Measurements from ENCODE around the gene EIF4B.

EIF4B gene

DNA sequence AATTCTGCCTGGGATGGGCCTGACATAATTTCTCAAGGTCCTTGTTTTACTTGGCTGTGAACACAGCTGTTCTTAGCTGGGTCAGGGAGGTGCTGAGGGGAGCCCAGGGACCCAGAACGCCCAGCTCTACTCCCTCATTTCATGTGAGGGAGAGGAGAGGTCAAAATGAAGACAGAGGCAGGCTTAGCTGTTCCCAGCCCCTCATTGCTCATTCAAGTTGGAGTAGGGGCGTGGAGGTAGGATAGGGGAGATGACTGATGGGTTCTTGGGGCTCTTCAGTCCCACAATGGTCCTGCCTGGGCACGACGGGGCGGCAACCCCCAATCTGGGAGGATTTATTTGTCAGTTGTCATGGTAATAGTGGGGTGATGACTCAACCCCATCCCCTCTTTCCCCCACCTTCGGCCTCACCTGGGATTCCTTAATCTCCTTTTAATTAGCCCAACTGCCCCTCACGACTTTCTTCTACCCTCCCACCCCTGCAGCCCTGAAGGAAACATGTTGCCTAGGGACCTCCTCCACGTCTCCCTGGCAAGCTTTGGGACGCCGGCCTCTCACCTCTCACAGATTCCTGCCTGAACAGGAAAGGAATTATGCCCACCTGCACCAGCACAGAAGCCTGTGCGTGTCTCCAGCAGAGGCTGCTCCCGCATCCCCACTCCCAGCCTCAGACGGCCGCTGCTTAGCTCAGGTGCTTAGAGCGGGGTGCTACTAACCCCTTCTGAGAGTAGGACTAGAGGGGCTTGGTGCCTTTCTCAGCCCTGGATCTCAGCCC, 62.7 kb downstream of the EIF4B start:
- DNase-seq (ENCODE audit: extremely low read depth in 1 of 2, low read depth in 1 of 2) = no peak

- no peak for DNase-seq (ENCODE audit: extremely low read depth in 1 of 2, low read depth in 1 of 2)
Measured at GRCh38 chr12:53069621-53070410, 63.6 kb downstream of the EIF4B start.

DNA sequence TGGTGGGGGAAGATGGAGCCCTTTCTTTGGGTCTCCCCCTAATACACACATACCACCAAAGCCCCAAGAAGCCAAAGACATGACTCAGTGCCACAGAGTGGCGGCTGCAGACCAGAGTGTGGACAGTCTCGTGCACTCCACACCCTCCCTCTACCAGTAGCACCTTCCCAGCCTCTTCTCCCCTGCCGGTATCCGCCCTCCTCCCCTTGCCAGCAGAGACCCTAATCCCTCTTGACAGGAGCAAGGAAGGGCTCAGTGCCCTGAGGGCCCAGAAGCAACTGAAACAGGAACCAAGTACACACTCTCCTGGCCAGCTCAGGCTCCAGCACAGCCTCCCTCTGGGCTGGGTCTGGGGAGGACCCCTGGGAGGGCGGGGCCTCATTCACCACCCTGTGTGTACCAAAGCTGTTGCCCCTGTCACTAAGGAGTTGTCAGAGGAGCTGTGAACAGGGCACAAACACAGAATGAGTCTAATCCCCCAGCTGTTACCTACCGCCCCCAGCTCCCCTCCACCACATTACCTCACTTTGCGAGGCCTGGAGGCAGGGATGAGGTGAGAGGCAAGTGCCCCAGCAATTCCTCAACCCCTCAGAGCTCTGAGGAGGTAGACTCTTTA, 64.7 kb downstream of the EIF4B start:
- no peak for DNase-seq (ENCODE audit: extremely low read depth in 1 of 2, low read depth in 1 of 2)

DNA sequence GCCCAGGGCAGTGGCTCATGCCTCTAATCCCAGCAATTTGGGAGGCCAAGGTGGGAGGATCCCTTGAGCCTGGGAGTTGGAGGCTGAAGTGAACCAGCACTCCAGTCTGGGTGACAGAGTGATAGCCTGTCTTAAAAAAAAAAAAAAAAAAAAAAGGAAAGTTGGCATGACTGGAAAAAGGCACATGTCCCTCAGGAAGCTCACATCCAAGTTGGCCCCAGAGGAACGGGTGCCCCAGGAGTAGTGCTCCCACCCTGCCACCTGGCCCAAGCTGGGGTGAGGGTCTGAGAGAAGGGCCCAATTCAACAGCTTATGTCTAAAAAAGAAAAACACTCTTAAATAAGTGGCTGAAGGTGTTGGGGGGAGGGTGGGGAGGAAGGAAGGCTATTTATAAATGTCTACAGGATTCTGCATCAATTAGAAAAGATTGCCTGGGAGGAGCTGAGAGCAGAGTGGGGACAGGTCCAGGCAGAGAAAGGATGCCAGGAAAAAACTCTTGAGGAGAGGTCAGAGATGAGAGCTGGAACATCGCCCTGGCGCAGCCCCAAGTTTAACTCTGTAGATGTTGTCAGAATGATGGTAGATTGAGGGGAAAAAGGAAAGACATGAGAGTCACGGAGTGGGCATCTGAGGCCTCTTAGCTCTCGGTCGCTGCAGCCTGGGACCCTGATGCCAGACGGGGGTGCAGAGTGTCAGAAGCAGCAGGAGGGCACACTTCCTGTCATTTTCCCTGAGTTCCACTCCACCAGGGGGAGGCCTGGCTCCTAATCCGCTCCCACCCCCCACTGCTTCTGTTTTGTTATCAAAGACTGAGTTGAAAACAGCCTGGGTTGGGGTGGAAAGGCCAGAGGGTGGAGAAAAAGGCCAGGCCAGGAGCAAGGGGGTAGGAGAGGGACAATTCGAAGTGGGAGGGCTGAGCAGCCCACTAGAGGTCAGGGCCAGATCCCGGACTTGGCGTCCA, 65.6 kb downstream of the EIF4B start:
- DNase-seq (ENCODE audit: extremely low read depth in 1 of 2, low read depth in 1 of 2) = no peak

DNA sequence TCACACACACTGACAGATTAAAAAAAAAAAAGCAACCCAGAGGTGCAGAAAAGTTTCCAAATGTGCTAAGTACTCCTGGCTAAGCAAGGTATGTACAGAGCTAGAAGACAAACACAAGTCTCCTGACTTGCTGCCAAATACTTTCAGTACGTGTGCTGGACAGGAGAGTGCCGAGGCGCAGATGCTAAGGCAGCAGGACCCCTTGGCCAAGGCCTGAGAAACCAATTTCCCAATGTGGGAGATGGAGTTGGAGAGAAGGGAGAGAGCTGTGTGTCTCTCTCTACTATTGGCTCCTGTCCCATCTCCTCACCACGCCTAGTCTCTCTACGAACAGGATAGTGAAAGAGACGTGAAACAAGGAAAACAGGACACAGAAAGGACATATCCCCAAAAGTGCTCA, 67.6 kb downstream of the EIF4B start:
- no peak for DNase-seq (ENCODE audit: extremely low read depth in 1 of 2, low read depth in 1 of 2)

DNA sequence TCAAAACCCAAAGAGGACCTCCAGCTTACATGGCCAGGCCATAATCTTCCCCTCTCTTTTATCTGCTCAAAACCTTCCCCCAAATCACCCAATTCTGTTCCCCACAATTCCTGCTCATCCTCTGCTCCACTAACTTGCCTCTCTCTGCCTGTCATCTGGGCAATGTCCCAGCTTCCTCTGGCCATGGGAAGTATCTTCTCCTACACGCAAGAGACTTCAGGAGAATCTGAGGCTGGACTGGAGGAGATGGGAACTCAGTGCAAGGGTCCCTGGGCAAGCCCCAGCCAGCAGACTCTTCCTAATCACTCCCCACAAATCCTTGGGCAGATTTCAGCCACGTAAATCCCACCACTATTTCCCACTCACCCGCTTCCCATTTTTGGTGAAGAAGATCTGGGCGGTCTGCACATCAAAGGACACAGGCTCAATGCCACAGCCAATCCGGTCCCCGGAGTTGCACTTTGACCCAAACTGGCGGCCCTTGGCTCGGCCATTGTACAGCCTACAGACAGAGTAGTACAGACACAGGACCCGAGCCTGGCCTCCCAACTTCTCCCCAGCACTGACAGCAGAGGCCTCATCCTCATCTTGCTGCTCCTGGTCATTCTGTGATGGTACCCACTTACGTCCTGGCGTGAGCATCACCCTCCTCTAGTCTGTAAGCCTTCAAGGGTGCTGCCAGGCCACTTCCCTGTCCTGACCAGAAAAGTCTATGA, 68.2 kb downstream of the EIF4B start:
- no peak for DNase-seq (ENCODE audit: extremely low read depth in 1 of 2, low read depth in 1 of 2)

GRCh38 chr12:53074999-53075370, 68.7 kb downstream of the EIF4B start:
- no peak for DNase-seq (ENCODE audit: extremely low read depth in 1 of 2, low read depth in 1 of 2)

- no peak for DNase-seq (ENCODE audit: extremely low read depth in 1 of 2, low read depth in 1 of 2)
Measured at GRCh38 chr12:53076461-53076860, 70.2 kb downstream of the EIF4B start.

GRCh38 chr12:53077030-53077429, 70.8 kb downstream of the EIF4B start:
- DNase-seq (ENCODE audit: extremely low read depth in 1 of 2, low read depth in 1 of 2) = no peak

GRCh38 chr12:53078425-53079225, 72.4 kb downstream of the EIF4B start:
- DNase-seq (ENCODE audit: extremely low read depth in 1 of 2, low read depth in 1 of 2) = no peak

- DNase-seq (ENCODE audit: extremely low read depth in 1 of 2, low read depth in 1 of 2) = peak; percentile 93 to 94
Measured at GRCh38 chr12:53079226-53080117, 73.2 kb downstream of the EIF4B start, which contains the start of gene SPRYD3. SPRYD3 (minus strand) TSS chr12:53079390; CDS start chr12:53079333, 57 bp downstream.

- no peak for DNase-seq (ENCODE audit: extremely low read depth in 1 of 2, low read depth in 1 of 2)
Measured at GRCh38 chr12:53082637-53083175, 76.5 kb downstream of the EIF4B start.

DNA sequence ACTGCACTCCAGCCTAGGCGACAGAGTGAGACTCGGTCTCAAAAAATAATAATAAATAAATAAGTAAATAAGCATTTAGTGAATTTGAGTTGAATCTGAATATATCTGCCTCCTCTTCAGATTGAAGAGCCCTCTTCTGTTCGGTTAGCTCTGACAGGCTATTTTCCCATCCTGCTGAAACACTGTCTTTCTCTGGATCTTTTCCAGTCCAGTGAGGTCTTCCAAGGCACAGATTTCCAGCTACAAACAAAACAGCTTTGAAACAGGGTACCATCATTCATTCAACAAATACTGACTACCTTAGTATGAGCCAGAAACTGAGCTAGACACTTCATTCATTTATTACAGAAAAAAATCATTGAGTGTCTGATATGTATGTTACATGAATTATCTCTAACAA, 80.1 kb downstream of the EIF4B start:
- no peak for DNase-seq (ENCODE audit: extremely low read depth in 1 of 2, low read depth in 1 of 2)

DNA sequence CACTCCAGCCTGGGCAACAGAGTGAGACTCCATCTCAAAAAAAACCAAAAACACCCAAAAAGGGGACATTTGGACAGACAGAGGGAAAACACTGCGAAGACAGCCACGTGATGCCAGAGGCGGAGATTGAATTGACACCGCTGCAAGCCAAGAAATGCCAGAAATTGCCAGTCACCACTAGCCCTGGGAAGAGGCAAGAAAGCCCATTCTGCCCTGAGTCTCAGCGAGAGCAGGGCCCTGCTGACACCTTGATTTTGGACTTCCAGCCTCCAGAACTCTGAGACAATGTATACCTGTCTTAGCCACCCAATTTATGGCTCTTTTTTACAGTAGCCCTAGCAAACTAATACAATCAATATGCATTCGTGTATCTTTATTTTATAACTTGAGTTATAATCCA, 83.8 kb downstream of the EIF4B start:
- no peak for DNase-seq (ENCODE audit: extremely low read depth in 1 of 2, low read depth in 1 of 2)

DNA sequence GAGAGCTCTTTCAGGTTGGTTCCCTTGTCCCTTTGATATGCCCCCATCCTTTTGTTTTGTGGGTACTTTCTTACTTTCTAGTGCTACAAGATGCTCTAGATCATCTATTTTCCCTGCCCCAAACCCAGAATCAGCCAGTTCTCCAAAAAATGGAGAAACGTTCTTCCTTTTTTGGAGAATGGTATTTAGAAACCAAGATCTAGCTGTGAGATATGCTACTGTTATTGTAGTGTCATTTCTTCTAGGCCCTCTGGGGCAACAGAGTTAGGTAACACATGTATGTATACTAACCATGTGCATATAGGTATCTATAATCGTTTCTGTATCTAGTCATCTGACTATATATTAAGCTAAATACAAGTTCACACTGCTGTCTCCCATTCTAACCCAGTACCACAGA, 84.3 kb downstream of the EIF4B start:
- DNase-seq (ENCODE audit: extremely low read depth in 1 of 2, low read depth in 1 of 2) = no peak

- DNase-seq (ENCODE audit: extremely low read depth in 1 of 2, low read depth in 1 of 2) = no peak
Measured at GRCh38 chr12:53091756-53092155, 85.5 kb downstream of the EIF4B start.
